GM18507 (cell line): ENCODE results near the gene NDUFA13.

Experiments
- DNase-seq: peaks from one replicate; pipeline ENCODE4 v3.0.0; 2011; ENCODE audit warnings: low read depth; ENCODE audit not compliant: insufficient read length; ENCODE audit errors: extremely low spot score
- FAIRE-seq: peaks from 2 replicates; lab custom pipeline; 2011; peaks lifted over from hg19 to GRCh38; lab: Jason Lieb, UNC

NDUFA13 gene

GRCh38 chr19:19505669-19506326, 10.2 kb upstream of the NDUFA13 start:
- DNase-seq = no peak
- no peak for FAIRE-seq

- no peak for DNase-seq
- FAIRE-seq = no peak
Observed at GRCh38 chr19:19506592-19506991, 9.4 kb upstream of the NDUFA13 start.

GRCh38 chr19:19507354-19507753, 8.7 kb upstream of the NDUFA13 start:
- FAIRE-seq (no peak), DNase-seq (no peak)

GRCh38 chr19:19508217-19508616, 7.8 kb upstream of the NDUFA13 start:
- no peak for FAIRE-seq
- DNase-seq = no peak

GRCh38 chr19:19510432-19510831, 5.6 kb upstream of the NDUFA13 start:
- no peak for FAIRE-seq
- DNase-seq = no peak

- DNase-seq (no peak), FAIRE-seq (no peak)
Observed at GRCh38 chr19:19513682-19514081, 2.3 kb upstream of the NDUFA13 start.

- no peak for DNase-seq
- FAIRE-seq = no peak
Observed at GRCh38 chr19:19514215-19514657, 1.8 kb upstream of the NDUFA13 start.

- FAIRE-seq (no peak), DNase-seq (no peak)
Observed at GRCh38 chr19:19514881-19515641, 964 bp upstream of the NDUFA13 start, which contains the start of gene TSSK6. Gene TSSK6, minus strand, starts transcription at chr19:19515548. Its CDS starts 121 bp downstream, at chr19:19515427.

GRCh38 chr19:19517235-19517619, 1.2 kb downstream of the NDUFA13 start:
- DNase-seq (no peak), FAIRE-seq (no peak)

GRCh38 chr19:19520989-19521388, 5.0 kb downstream of the NDUFA13 start:
- DNase-seq = no peak
- FAIRE-seq = no peak

GRCh38 chr19:19523177-19523576, 7.2 kb downstream of the NDUFA13 start:
- no peak for DNase-seq
- FAIRE-seq = no peak

- DNase-seq (no peak), FAIRE-seq (no peak)
Observed at GRCh38 chr19:19524053-19524452, 8.0 kb downstream of the NDUFA13 start.

GRCh38 chr19:19525611-19526380, 9.8 kb downstream of the NDUFA13 start:
- DNase-seq (no peak), FAIRE-seq (no peak)

- DNase-seq = no peak
- FAIRE-seq = no peak
Observed at GRCh38 chr19:19526581-19527370, 10.8 kb downstream of the NDUFA13 start.

- FAIRE-seq = no peak
- DNase-seq = no peak
Observed at GRCh38 chr19:19527371-19527656, 11.3 kb downstream of the NDUFA13 start.

GRCh38 chr19:19527674-19528625, 11.9 kb downstream of the NDUFA13 start:
- DNase-seq (no peak), FAIRE-seq (no peak)

GRCh38 chr19:19528721-19529490, 12.9 kb downstream of the NDUFA13 start, which contains the start of gene YJEFN3:
Gene YJEFN3, plus strand, starts transcription at chr19:19528911. Its CDS starts 22 bp downstream, at chr19:19528933.
- FAIRE-seq = no peak
- DNase-seq = no peak
